Breast epithelium (tissue), 3 donors: ENCODE measurements around the gene SFXN5.

Experiments used
- POLR2A ChIP-seq: fragments of 450-650 bp; IDR thresholded peaks from one replicate; pipeline ENCODE4 v1.6.1; 2016; ENCODE audit warnings: antibody characterized with exemption, mild to moderate bottlenecking, moderate library complexity
- TF ChIP-seq, protein P1 (sequence below), 3 donors: fragments of 450-650 bp; IDR thresholded peaks; one replicate each; pipeline ENCODE4 v1.5.1; 2016 to 2017; ENCODE audit warnings: antibody characterized with exemption in 3 of 3, mild to moderate bottlenecking in 3 of 3, moderate library complexity in 3 of 3

DNA sequence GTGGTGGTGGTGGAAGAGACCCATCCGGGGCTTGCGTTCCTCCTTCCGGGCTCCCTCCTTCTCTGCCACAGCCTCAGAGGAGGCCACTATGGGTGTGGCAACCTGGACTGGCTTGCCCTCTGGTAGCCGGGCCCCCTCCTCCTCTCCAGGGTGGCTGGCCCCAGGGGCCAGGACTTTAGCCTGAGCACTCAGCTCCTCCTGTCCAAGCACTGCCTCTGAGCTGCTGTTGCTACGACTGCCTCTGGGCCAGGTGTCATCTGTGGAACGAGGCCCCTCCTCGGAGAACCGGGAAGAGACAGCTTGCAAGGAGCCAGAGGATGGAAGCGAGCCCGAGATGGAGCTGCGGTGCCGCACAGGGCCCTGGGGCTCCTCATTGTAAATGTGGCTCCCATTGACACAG lies 16.7 kb upstream of the SFXN5 start:
- TF ChIP-seq, protein P1, sequence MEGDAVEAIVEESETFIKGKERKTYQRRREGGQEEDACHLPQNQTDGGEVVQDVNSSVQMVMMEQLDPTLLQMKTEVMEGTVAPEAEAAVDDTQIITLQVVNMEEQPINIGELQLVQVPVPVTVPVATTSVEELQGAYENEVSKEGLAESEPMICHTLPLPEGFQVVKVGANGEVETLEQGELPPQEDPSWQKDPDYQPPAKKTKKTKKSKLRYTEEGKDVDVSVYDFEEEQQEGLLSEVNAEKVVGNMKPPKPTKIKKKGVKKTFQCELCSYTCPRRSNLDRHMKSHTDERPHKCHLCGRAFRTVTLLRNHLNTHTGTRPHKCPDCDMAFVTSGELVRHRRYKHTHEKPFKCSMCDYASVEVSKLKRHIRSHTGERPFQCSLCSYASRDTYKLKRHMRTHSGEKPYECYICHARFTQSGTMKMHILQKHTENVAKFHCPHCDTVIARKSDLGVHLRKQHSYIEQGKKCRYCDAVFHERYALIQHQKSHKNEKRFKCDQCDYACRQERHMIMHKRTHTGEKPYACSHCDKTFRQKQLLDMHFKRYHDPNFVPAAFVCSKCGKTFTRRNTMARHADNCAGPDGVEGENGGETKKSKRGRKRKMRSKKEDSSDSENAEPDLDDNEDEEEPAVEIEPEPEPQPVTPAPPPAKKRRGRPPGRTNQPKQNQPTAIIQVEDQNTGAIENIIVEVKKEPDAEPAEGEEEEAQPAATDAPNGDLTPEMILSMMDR (IDR thresholded peaks at IDR 0.05) = no peak
- TF ChIP-seq POLR2A = no peak
